NCI-H748 (cell line): ENCODE measurements around the gene TMEM181.
A peak's percentile ranks its signal among the peaks of the same experiment; 100 is the strongest.

ENCODE experiments used
- DNase-seq: peaks from one replicate; lab custom pipeline; 2025; ENCODE audit not compliant: unreplicated experiment; lab: John Stamatoyannopoulos, UW

TMEM181 gene

DNA sequence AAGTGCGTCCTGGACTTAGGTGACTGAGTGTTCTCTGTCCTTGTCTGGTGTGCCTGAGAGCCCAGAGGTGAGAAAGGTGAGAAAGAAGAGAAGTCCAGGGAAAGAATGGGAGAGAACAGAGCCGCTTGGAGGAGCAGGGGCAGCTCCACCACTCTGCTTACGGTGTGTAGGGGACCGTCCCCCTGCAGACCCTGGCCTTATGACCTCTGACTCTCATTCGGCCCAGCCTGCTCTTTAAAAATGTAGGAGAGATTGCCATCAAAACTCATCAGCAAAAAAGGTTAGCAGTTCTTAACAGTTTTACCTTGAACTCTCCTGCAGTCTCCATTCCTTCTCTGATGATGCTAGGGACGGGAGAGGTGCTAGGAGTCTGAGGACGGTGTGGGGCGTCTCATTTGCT lies 2.0 kb downstream of the TMEM181 start:
- no peak for DNase-seq

DNA sequence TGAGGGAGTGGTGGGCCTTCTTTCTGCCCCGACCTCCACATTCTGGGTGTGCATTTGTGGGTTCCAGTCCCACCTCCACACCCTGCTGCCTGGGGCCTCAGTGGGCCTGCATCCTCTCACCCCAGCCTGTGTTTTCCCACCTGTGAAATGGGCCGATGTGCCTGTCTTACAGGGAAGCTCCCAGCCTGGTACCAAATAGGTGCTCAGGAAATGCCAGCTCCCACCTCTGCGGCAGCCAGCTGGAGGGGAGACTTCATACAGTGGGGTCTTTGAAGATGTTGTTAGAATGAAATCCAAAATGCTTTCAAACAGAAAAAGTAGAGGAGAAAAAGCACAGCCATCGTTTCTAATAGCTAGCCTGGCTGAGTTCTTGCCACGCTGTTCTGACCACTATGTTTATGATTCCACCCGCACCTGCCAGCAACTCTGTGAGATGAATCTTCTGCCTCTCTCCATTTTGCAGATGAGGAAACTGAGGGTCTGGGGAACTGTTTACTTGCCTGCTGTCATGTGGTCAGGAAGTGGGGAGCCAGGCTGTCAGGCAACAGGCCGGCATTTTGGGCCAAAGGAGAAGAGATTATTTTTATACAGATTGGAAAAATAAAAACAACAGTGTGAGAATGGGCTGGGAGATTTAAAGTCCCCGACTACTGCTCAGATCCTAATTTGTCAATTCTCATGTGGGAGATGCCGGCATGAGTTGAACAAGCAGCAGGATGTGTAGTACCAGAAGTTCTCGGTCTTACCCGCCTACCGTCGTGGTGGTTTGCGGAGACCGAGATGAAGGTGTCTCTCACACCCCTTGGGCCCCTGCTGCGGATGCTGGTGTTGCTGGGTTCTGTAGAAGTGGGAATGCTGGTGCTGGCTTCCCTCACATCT lies 4.6 kb downstream of the TMEM181 start:
- DNase-seq = no peak

DNA sequence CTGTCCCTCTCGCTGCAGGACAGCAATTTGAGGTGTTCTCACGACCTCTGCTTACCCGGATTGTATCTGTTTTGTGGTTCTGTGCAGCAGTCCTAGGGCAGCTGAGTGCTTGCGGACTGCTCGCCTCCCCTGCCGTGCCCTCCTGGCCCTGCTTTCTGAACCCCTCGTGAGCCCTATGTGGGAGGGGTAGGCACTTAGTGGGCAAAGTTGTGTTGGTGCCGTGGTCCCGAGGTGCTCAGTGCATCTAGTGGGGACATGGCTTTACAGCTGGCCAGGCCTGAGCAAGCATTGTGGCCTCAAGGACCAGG lies 5.2 kb downstream of the TMEM181 start:
- DNase-seq = no peak

DNA sequence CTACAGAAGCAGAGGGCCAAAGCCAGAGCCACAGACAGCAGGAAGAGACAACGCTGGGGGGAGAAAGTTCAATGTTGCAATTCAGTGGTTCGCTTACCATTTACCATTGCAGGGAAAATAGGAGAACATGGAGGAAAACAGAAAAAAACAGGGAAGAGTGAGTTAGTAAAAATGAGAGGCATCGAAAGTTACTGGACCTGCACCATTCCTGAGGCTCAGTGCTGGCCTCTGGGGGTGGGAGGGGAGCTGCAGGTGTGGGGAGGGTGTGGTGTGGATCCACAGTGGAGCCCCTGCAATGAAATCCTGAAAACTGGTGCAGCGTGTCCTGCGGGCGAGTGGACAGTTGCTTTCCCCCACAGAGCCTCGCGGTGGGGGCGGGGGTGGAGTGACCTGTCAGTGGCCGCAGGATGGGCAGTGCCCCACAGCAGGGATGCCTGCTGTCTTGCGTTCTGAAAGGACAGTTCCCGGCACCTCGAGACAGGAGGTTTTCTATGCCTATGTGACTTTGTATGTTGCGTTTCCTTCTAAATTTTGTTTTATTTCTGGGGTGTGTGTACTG lies 5.7 kb downstream of the TMEM181 start:
- DNase-seq = no peak

- no peak for DNase-seq
Measured at GRCh38 chr6:158566207-158566818, 6.4 kb downstream of the TMEM181 start.

GRCh38 chr6:158567152-158567551 lies 7.3 kb downstream of the TMEM181 start:
- DNase-seq = no peak

DNA sequence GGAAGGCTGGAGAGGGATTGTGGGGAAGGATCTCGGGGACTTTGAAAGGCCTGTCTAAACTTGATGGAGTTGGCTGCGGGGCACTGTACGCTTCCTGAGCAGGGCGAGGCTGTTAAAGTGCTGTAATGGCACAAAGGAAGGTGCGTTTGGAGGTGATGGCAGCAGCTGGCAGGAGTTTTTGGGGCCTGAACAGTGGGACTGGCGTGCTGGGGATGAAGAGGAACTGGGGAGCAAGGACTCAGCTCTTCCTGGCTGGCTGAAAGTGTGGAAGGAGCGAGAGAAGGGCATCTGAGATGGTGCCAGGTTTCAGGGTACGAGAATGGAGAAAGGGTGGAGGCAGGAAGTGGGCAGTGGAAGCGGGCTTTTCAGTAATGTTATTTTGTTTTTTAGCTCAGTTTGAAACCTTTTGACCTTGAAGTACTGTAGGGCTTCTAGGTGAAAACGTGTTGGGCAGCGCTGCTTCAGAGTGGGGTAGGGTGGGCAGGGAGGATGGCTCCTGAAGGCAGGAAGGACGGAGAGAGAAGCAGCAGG lies 8.0 kb downstream of the TMEM181 start:
- no peak for DNase-seq

GRCh38 chr6:158568549-158568948 lies 8.7 kb downstream of the TMEM181 start:
- no peak for DNase-seq

- no peak for DNase-seq
Measured at GRCh38 chr6:158569036-158569435, 9.1 kb downstream of the TMEM181 start.

DNA sequence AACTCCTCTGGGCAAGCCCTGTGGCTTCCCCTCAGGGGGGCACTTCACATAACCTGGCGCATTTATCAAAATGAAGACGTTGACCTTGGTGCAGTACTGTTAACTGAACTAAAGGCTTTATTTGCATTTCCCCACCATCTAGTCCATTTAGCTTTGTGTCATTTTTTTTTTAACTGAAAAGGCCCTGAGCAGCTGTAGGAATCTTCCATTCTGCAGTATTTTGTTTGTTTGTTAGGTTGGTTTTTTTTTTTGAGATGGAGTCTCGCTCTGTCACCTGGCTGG lies 10.7 kb downstream of the TMEM181 start:
- peak; percentile 59 for DNase-seq

DNA sequence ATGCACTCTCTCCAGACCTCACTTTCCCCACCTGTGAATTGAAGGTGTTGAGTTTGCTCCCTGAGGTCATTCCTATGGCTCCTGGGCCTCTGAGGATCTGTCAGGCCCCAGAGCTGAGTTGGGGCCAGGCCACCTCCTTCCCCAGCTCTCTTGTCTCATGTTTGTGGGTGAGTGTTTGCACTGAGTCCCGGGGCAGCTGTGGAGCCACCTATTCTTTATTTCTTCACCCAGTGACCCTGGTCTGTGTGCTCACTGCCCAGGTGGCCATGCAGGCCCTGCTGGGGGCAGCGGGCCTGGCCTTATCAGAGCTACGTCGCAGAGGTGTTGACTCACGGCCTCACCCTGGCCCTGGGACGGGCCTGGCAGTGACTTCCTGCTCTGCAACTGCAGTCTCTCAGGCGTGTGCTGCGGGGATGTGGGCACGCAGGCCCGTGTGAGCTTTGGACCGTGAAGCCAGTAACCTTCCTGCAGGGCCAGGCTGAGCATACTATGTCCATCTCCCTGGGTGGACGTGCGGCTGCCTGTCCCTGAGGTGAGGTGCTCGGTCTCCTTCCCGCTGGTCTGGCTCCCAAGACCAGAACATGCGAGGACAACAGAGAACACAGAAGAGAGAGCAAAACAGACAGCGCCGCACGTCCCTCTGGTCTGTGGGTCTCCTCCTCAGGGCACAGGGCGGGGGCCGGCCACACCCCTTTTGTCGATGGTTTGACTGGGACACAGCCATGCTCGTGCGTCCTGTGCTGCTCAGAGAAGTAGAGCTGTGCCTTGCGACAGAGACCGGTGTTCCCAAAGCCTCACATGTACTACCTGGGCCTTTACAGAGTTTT lies 12.1 kb downstream of the TMEM181 start:
- no peak for DNase-seq

DNA sequence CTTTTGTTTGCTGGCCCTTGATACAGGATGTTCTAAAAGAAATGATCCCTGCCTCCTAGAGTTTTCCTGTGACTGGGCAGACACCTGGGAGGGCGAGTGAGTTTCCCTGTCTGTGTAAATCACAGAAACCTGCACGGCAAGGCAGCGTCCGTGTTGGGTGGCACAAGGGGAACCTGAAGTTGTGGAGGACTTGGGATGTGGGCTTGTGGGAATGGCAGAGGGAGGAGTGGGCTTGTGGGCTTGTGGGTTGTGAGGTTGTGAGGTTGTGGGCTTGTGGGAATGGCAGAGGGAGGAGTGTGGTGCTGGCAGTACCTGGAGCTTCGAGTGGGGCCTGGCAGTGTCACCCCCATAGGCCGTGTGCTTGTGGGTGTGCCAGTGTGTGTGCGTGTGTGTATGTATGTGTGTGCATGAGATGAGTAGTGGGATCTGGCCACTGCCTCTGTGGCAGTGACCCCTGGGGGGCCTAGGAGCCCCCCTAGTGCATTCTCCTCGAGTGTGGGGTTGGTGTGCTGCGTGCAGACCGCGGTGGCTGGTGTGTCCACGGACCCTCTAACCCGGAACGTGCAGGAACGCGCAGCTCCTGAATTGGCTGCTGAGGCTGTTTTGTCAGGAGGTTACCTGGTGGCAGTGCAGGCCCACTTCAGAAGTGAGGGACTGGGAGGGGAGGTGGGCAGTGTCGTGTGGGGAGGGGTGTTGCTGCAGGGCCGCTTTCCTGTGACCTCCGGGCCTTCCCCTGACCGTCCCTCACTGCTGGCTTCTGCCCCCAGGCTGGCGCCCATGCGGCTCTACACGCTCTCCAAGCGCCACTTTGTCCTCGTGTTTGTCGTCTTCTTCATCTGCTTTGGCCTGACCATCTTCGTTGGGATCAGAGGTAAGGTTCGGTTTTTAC lies 13.0 kb downstream of the TMEM181 start:
- no peak for DNase-seq

GRCh38 chr6:158573542-158573931 lies 13.6 kb downstream of the TMEM181 start:
- no peak for DNase-seq

- no peak for DNase-seq
Measured at GRCh38 chr6:158574800-158575199, 14.9 kb downstream of the TMEM181 start.

DNA sequence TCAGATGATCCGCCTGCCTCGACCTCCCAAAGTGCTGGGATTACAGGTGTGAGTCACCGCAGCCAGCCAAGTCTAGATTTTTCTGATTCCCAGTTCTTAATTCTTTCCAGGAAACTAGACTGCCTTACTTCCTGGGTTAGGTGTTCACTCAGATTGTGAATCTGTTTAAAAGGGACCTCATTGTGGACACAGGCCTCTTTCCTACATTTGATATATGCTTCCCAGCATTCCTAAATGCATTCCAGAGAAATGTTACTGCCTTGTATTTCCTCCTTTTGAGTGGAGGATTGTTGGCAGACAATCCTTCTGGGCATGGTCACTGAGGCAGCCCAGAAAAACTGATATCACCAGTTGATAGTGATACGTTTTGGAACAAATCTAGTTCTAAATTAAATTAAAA lies 15.7 kb downstream of the TMEM181 start:
- no peak for DNase-seq

DNA sequence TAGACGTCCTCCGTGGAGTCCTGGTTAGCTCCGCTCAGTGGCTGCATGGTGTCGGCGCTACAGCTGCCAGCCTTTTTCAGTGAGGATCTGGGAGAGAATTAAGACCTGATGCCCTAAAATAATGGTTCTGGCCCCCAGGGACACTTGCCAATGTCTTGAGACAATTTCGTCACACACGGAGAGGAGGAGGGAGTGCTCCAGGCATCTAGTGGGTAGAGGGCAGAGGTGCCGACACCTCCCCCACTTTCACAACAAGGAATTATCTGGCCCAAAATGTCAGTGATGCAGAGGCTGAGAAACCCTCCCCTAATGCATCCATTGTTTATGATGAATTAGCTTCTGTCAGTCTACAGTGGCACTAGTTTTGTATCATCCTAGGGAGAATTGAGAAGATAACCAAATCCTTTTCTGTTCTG lies 24.4 kb downstream of the TMEM181 start:
- DNase-seq = no peak

DNA sequence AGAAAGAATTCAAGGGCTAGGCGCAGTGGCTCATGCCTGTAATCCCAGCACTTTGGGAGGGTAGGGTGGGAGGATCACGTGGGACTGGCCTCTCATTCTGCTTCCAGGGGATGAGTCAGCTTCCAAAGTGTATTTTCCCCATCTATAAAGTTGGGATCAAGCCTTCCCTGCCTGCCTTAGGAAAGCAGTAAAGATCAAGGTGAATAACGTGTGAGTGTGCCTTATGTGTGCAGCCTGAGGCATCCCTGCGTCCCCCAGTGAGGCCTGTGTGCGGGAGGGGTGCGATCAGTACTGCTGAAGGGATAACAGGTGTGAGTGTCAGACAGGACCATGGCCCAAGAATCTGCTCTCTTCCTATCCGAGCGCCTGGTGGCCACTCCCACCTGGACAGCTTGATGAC lies 26.8 kb downstream of the TMEM181 start:
- no peak for DNase-seq

- DNase-seq = no peak
Measured at GRCh38 chr6:158589366-158589765, 29.5 kb downstream of the TMEM181 start.

DNA sequence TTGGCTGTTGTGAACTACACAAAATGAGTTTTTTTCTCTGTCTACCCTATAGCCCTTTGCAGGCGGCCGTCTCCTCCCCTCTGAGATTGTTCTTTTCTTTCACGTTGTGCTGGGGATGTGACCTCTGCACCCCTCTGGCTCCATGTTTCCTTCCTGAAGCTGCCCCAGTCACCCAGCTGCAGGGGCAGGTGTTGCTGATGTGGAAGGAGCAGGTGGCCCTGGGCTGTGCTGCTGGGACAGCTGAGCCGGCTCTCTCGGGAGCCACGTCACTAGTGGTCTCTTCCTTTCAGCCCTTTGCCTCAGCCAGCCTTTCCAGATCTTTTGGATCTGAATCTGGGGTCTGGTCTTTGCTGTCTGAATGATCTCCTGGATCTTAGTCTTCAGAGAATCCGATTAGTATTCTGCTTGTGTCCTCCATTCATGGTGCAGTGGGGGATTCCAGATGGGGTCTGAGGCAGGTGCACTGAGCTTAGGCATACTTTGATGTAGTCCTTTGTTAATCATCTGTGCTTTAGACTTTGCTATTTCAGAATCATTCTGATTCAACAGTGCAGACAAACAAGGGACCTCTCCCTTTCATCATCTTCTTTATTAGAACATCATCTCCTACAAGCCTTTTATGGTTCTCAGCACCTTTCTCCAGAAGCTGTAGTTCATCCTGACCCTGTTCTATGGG lies 31.4 kb downstream of the TMEM181 start:
- no peak for DNase-seq

GRCh38 chr6:158591810-158592209 lies 31.9 kb downstream of the TMEM181 start:
- DNase-seq = no peak
